ENCODE data around the gene ZNF91.
"Not testable (repeated sequence)": the region's sequence is repeated elsewhere in the genome, so short reads cannot be mapped to it uniquely, and the experiment has no call there.

Gene ZNF91

DNA sequence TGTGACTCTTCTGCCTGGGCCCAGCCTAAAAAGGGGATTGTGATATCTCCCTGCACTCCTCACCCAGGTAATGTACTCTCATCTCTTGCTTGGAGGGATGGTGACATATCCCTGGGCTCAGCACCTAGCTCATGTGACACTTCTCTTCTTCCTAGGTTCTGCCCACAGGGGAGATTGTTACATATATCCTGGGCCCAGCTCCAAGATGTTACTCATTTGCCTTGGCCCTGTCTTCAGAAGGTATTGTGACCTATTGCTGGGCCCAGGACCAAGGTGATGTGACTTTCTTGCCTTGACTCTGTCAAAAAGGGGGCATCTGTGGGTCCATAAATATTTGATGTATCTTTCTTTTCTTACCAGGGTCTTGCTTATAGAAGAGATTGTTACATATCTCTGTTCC is 73.9 kb downstream of the ZNF91 start:
- in situ Hi-C loops (cut with MboI; ENCODE audit: low sequenced_read_pairs), result not testable (repeated sequence)

DNA sequence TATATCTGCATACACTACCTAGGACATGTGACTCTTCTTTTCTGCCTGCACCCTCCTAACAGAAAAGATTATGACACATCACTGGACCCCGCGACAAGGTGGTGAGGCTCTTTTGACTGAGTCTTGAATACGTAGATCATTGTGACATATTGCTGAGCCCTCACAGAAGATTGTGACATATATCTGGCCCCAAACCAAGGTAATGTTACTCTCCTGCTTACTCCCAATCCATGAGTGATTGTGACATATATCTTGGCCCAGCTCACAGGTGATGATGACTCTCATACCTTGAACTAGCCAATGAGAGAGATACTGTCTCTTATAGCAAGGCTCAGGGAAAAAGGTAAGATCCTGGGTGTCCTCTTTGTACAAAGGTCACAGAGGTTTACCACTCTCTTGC is 75.7 kb downstream of the ZNF91 start:
- in situ Hi-C loops (cut with MboI; ENCODE audit: low sequenced_read_pairs), result not testable (repeated sequence)

- in situ Hi-C loops (cut with MboI; ENCODE audit: low sequenced_read_pairs), result not testable (repeated sequence)
Observed at GRCh38 chr19:23318941-23319340, 76.3 kb downstream of the ZNF91 start.

DNA sequence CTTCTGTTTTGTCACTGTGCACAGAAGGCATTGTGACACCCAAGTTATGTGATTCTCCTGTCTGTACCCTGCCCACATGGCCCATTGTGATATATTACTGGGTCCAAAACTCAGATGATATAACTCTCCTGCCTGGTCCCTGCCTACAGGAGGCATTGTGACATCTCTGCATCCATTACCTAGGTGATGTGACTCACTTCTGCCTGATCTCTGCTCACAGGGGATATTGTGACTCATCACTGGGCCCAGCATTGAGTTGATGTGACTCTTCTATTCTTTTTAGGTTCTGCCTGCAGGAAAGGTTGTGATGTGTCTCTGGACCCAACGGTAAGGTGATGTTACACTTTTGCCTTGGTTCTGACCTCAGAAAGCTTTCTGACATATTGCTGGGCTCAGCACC is 77.1 kb downstream of the ZNF91 start:
- in situ Hi-C loops (cut with MboI; ENCODE audit: low sequenced_read_pairs), result no loop called here

DNA sequence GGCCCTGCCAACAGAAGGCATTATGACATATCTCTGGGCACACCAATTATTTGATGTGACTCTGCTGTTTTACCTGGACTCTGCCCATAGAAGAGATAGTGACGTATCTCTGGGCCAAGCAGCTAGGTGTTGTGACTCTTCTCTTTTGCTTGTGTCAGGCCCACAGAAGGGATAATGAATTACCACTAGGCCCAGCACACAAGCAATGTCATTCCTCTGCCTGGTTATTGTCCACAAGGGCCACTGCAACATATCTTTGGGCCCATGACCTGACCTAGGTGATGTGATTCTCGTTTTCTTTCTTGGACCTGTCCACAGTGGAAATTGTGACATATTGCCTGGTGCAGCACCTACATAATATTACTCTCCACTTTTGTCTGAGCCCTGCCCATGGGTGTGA is 80.0 kb downstream of the ZNF91 start:
- in situ Hi-C loops (cut with MboI; ENCODE audit: low sequenced_read_pairs), result no loop called here

DNA sequence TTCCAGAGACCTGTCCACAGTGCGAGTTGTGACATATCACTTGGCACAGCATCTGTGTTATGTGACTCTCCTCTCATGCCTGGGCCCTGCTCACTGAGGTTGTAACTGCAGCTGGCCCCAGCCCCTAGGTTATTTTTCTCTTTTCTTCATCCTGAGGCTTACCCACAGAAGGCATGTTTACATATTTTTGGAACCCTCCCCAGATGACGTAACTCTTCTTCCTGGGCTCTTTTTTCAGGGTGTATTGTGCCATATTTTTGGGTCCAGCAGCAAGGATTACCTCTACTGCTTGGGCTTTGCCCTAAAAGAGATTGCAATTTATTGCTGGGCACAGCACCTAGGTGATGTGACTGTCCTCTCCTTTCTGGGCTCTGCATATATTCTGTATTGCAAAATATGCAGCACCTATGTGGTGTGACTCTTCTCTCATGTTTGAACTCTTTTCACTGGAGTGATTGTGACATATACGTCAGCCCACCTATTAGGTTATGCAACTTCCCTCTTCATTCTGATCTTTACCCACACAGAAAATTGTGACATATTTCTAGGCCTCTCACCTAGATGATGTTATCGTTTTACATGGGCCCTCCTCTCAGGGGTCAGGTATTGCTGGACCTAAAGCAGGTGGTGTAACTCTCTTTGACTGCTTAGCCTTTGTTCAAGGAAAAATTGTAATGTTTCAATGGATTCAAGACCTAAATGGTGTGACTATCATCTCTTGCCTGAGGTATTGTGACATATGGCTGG is 80.6 kb downstream of the ZNF91 start:
- in situ Hi-C loops (cut with MboI; ENCODE audit: low sequenced_read_pairs), result no loop called here

DNA sequence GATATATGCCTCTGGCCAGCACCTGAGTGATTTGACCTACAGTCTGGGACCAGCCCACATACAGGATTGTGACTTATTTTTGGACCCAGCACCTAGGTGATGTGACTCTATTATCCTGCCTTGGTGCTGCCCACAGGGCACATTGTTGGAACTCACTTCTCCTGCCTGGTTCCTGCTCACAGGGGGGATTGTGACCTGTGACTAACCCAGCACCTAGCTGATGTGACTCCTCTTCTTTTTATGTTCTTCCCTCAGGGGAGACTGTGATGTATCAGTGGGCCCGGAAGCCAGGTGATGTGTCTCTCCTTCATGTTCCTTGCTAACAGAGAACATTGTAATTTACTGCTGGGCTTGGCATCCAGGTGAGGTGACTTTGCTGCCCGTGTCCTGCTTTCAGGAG is 82.1 kb downstream of the ZNF91 start:
- in situ Hi-C loops (cut with MboI; ENCODE audit: low sequenced_read_pairs), result no loop called here

GRCh38 chr19:23312515-23312914 is 82.8 kb downstream of the ZNF91 start:
- in situ Hi-C loops (cut with MboI; ENCODE audit: low sequenced_read_pairs), result no loop called here

DNA sequence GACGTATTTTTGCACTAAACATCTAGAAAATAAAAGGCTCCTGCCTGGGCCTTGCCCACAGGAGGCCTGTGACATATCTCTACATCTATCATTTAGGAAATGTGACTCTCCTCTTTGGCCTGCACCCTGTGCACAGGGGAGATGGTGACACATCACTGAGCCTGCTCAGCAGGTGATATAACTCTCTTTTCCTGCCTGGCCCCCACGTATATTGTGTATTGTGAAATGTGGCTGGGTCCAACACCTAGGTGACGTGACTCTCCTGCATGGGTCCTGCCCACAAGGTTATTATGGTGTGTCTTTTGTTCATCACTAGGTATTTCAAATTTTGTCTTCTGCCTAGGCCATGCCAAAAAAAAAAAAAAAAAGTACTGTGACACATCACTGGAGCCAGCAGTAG is 83.7 kb downstream of the ZNF91 start:
- in situ Hi-C loops (cut with MboI; ENCODE audit: low sequenced_read_pairs), result no loop called here

- in situ Hi-C loops (cut with MboI; ENCODE audit: low sequenced_read_pairs), result no loop called here
Observed at GRCh38 chr19:23310729-23311211, 84.5 kb downstream of the ZNF91 start.

- in situ Hi-C loops (cut with MboI; ENCODE audit: low sequenced_read_pairs), result no loop called here
Observed at GRCh38 chr19:23309926-23310325, 85.3 kb downstream of the ZNF91 start.

DNA sequence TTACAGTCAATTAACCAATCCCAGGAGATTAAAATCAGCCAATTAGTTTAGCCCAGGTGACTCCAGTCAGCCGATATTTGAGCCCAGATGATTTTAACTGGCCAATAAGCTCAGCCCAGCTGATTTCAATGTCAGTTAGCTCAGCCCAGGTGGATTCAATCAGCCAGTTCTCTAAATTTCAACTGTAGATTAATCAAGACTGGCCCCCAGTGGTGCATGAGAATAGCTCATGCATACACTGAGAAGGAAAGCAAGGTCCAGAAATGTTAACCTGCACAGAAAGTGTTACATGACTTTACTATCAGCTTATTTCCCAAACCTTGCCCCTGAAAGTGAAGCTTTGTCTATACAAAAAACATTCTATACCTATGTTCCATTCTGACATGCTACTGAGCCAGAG is 89.7 kb downstream of the ZNF91 start:
- in situ Hi-C loops (cut with MboI; ENCODE audit: low sequenced_read_pairs), result no loop called here

- in situ Hi-C loops (cut with MboI; ENCODE audit: low sequenced_read_pairs), result no loop called here
Observed at GRCh38 chr19:23304238-23304637, 91.0 kb downstream of the ZNF91 start.

DNA sequence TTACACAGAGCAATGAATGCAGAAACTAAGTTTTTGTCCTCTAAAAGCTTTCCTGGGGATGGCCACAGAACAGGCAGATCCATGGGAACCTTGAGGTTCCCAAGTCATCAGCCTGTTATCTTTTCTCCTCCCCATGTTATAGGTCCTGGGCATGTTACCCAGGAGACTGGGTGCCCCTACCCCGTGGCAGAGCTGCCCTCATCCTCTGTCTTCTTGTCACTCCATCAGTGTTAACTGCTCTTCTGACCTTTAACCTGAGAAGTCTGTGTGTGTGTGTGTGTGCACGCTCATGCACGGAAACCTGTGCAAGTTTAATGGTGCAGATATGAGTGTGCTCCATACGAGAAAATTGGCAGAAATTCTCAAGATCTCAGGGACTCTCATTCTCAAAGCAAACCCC is 101.1 kb downstream of the ZNF91 start:
- in situ Hi-C loops (cut with MboI; ENCODE audit: low sequenced_read_pairs), result no loop called here

GRCh38 chr19:23289966-23290365 is 105.3 kb downstream of the ZNF91 start:
- in situ Hi-C loops (cut with MboI; ENCODE audit: low sequenced_read_pairs), result not testable (repeated sequence)

Measured in HL-60/S4 treated with retinoic acid at 250 ng/mL for 4 days and 3 days (cell line).